Osteocyte (in vitro differentiated cells): ENCODE measurements around the gene ADGRL4. TPM values are rescaled to one million over a fixed set of nuclear protein-coding genes. Genes with fewer than 3 reads are reported as not detected.

Experiments used
- DNase-seq: peaks from one replicate; pipeline ENCODE4 v3.0.0; 2021; ENCODE audit warnings: mixed read lengths; ENCODE audit not compliant: unreplicated experiment; ENCODE audit errors: extremely low spot score
- H3K27ac Mint-ChIP-seq: one replicate; pipeline ENCODE4 v1.8.0; 2021; ENCODE audit warnings: mild to moderate bottlenecking, mixed read lengths; ENCODE audit not compliant: unreplicated experiment
- H3K27me3 Mint-ChIP-seq: one replicate; pipeline ENCODE4 v1.8.0; 2021; ENCODE audit warnings: mixed read lengths; ENCODE audit not compliant: unreplicated experiment
- H3K36me3 Mint-ChIP-seq: one replicate; pipeline ENCODE4 v1.8.0; 2021; ENCODE audit warnings: mixed read lengths; ENCODE audit not compliant: unreplicated experiment
- H3K4me1 Mint-ChIP-seq: one replicate; pipeline ENCODE4 v1.8.0; 2021; ENCODE audit warnings: mixed read lengths; ENCODE audit not compliant: unreplicated experiment
- H3K4me3 Mint-ChIP-seq: one replicate; pipeline ENCODE4 v1.8.0; 2021; ENCODE audit warnings: mild to moderate bottlenecking, moderate library complexity, mixed read lengths; ENCODE audit not compliant: unreplicated experiment
- H3K9me3 Mint-ChIP-seq: one replicate; pipeline ENCODE4 v1.8.0; 2021; ENCODE audit warnings: mixed read lengths; ENCODE audit not compliant: unreplicated experiment
- CTCF ChIP-seq: fragments of 200-600 bp; sonication (generic); IDR thresholded peaks from 2 replicates; pipeline ENCODE4 v1.5.0; 2021; ENCODE audit warnings: antibody characterized with exemption, mild to moderate bottlenecking, moderate library complexity
- total RNA-seq: library from RNA; stranded (reverse); gene quantifications from 2 replicates; pipeline ENCODE4 v1.2.1, GENCODE V29; 2021

ADGRL4 gene
- total RNA-seq, 1 donor from 2014 or later, result 9.5 TPM

GRCh38 chr1:78913950-78914349, 92.6 kb downstream of the ADGRL4 start:
- Mint-ChIP-seq H3K27ac (no peak overlapping the region), H3K9me3 (peaks cover 7% of the 10 kb centered on the region)
- no peak for DNase-seq

DNA sequence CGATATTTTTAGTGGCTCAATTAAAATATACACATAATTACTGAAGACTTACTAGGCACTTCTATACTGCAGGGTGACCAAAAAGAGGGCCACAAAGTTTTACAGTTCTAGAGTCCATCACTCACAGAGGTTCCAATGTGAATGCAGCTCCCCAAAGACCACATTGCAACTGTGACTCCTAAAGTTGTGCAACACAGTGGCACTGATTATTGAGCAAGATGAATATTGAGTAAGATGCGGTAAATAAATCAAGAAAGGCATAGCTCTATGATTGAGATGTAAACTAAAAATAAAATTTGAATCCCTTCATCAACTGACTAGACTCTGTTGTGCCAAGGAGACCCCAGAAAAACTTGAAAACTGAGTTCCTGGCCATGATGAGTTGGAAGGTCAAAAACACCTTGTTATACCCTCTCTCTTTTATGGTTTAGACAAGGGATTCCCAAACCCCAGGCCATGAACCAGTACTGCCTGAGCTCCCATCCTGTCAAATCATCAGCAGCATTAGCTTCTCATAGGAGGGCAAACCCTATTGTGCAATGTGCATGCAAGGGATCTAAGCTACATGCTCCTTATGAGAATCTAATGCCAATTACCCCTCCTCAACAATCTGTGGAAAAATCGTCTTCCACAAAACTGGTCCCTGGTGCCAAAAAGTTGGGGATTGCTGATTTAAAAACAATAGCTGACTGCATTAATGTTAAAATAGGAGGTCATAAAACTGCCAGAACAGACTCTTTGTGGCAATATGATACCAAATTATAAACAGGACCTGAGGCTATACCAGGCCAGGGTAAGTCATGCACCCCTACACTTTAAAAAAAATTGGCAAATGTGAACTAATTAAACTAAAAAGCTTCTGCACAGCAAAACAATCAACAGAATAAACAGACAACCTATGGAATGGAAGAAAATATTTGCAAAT, 94.3 kb downstream of the ADGRL4 start:
- peaks cover 10% of the 10 kb centered on the region for H3K4me1 Mint-ChIP-seq
- H3K4me3 Mint-ChIP-seq, result no peak overlapping the region
- TF ChIP-seq CTCF, result no peak
- H3K9me3 Mint-ChIP-seq, result peaks cover 7% of the 10 kb centered on the region
- H3K27me3 Mint-ChIP-seq, result no peaks in the 10 kb centered on the region
- H3K36me3 Mint-ChIP-seq, result peaks cover 6% of the 10 kb centered on the region
- DNase-seq, result no peak
- no peak overlapping the region for H3K27ac Mint-ChIP-seq

More at GRCh38 chr1:78913950-78914349, 92.6 kb downstream of the ADGRL4 start:
- Mint-ChIP-seq H3K36me3 (peaks cover 6% of the 10 kb centered on the region), H3K4me1 (peaks cover 21% of the 10 kb centered on the region), H3K4me3 (no peak overlapping the region), H3K27me3 (no peaks in the 10 kb centered on the region)
- no peak for TF ChIP-seq CTCF

- no peak for TF ChIP-seq CTCF
- no peaks in the 10 kb centered on the region for H3K27me3 Mint-ChIP-seq
- no peak for DNase-seq
- H3K4me3 Mint-ChIP-seq, result no peak overlapping the region
- H3K4me1 Mint-ChIP-seq, result no peaks in the 10 kb centered on the region
- H3K9me3 Mint-ChIP-seq, result no peaks in the 10 kb centered on the region
- no peak overlapping the region for H3K27ac Mint-ChIP-seq
- H3K36me3 Mint-ChIP-seq, result no peaks in the 10 kb centered on the region
Measured at GRCh38 chr1:78902641-78903040, 103.9 kb downstream of the ADGRL4 start.

DNA sequence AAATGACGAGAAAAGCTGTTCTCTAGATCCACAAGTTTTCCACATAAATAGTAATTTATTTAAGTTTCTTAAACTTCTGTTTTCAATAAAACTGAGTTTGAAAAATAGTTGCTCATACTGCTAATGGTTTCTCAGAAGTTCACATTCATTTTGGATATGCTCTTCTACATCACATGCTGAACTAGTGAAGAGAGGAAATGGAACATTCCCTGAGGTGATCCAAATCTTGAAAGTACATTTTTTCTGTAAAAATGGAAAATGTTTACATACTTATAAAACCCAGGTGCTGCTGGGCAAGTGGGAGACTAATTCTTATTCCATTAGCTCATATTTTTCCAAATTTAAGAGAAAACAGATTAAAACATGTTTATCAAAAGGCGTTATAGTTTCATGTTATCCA, 111.7 kb downstream of the ADGRL4 start:
- H3K4me1 Mint-ChIP-seq, result peaks cover 31% of the 10 kb centered on the region
- H3K27ac Mint-ChIP-seq, result peak overlapping the region; percentile 60
- H3K4me3 Mint-ChIP-seq, result no peak overlapping the region
- TF ChIP-seq CTCF, result no peak
- DNase-seq, result no peak
- no peaks in the 10 kb centered on the region for H3K9me3 Mint-ChIP-seq
- H3K36me3 Mint-ChIP-seq, result no peaks in the 10 kb centered on the region
- H3K27me3 Mint-ChIP-seq, result no peaks in the 10 kb centered on the region

DNA sequence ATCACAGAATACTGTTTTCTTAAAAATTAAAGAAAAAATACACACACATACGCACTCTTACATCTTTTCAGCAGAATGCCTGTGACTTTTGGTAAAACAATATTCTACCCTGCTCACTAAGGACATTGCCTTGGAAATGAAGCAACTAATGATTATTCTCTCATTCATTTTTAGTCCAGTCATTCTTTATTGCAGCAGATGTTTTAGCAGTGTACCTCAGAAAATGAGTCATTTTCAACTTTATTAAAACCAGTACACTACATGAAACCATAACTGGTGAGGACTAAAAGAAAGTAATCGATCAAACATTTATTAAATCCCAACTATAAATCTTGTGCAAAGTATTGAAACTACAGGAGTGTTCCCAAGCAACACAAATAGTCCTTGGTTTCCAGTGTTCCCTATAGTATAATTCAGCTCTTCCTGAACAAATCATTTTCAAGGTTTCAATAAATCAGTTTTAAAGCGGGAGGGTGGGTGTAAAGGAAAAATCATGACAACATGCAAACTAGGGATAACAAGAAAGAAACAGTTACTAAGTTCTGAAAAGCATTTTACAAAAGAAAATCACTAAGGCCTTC, 114.2 kb downstream of the ADGRL4 start:
- Mint-ChIP-seq H3K36me3 (peaks cover 2% of the 10 kb centered on the region), H3K27me3 (no peaks in the 10 kb centered on the region), H3K27ac (peak overlapping the region; percentile 52), H3K4me3 (no peak overlapping the region), H3K9me3 (peaks cover 3% of the 10 kb centered on the region), H3K4me1 (peaks cover 31% of the 10 kb centered on the region)
- no peak for TF ChIP-seq CTCF
- DNase-seq, result no peak
